ENCODE measurements around the gene ATP5F1A.

The ATP5F1A gene

DNA sequence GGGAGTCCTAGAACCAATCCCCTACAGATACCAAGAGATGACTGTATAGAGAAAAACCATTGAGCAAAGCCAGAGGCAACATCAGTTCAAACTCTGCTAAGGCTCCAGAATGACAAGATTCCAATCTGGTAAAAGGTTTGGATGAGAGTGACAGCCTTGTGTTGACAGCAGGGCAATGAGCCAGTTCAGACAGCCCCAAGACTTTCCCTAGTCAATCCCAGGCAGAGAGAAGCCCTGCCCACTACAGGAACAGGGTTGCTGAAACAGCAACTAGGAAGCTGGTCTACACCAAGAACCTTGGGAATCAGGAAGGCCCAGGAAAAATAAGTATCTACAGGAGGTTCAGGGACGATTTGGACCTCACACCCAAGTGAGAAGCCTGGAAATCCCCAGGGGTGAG is 29.3 kb downstream of the ATP5F1A start:
- H3K4me3 ChIP-seq (ENCODE audit: low read depth, low read length) = no peak overlapping the region
- TF ChIP-seq, protein P1, sequence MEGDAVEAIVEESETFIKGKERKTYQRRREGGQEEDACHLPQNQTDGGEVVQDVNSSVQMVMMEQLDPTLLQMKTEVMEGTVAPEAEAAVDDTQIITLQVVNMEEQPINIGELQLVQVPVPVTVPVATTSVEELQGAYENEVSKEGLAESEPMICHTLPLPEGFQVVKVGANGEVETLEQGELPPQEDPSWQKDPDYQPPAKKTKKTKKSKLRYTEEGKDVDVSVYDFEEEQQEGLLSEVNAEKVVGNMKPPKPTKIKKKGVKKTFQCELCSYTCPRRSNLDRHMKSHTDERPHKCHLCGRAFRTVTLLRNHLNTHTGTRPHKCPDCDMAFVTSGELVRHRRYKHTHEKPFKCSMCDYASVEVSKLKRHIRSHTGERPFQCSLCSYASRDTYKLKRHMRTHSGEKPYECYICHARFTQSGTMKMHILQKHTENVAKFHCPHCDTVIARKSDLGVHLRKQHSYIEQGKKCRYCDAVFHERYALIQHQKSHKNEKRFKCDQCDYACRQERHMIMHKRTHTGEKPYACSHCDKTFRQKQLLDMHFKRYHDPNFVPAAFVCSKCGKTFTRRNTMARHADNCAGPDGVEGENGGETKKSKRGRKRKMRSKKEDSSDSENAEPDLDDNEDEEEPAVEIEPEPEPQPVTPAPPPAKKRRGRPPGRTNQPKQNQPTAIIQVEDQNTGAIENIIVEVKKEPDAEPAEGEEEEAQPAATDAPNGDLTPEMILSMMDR (IDR thresholded peaks at IDR 0.05; ENCODE audit: borderline replicate concordance, insufficient read depth, low read depth, low read length) = no peak

DNA sequence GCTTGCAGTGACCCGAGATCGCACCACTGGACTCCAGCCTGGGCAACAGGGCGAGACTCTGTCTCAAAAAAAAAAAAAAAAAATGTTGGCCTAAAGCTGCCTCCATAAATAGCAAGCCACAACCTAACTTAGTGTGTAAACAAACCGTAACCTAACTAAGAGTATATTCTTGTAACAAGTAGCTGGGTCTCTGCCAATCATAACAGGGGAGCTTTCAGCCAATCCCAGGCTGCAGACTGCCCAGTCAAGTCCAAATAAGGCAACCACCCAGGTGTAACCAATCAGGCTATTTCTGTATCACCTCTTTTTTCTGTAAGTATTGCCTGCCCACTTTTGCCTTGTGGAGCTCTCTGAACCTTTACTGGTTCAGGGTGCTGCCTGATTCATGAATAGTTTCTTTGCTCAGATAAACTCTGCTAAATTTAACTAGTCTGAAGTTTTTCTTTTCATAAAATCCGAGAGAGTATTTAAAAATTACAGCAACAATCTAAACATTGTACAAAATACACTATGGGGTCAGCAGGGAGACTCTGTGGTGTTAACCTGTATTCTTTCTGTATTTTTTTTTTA is 30.6 kb downstream of the ATP5F1A start:
- TF ChIP-seq, protein P1 (IDR thresholded peaks at IDR 0.05; ENCODE audit: borderline replicate concordance, insufficient read depth, low read depth, low read length) = no peak
- H3K4me3 ChIP-seq (ENCODE audit: low read depth, low read length) = no peak overlapping the region

DNA sequence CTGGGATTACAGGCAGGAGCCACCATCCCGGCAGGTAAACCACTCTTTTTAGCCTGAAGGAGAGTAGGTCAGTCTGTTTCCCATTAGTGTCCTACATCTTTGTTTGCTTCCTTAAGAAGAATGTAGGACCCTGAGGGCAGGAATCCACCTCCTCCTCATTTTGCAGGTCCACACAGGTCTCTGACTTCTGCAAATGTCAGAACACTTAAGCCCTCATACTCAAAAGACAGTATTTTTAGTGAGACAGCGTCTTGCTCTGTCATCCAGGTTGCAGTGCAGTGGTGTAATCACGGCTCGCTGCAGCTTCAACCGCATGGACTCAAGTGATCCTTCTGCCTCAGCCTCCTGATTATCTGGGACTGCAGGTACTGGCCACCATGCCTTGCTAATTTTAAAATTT is 35.3 kb downstream of the ATP5F1A start:
- TF ChIP-seq, protein P1 (IDR thresholded peaks at IDR 0.05; ENCODE audit: borderline replicate concordance, insufficient read depth, low read depth, low read length) = no peak
- no peak overlapping the region for H3K4me3 ChIP-seq (ENCODE audit: low read depth, low read length)

DNA sequence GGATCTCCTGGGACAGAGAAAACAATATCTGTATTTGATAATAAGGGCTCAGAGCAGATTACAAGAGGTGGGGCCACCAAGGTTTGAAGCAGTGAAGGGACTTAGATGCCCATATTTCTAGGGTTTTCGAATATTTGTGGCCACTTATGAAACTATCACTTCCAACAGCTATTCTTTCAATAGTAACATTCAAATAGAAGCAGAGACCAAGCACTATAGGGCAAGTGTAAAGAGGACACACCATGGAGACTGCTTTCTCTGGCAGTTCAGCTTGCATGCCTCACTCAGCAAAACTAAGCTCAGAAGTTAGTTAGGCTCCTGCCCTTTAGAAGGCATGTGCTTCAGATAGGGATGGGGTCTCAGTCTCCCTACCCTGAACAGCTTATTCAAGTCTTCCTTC is 36.3 kb downstream of the ATP5F1A start:
- TF ChIP-seq, protein P1 (IDR thresholded peaks at IDR 0.05; ENCODE audit: borderline replicate concordance, insufficient read depth, low read depth, low read length) = no peak
- no peak overlapping the region for H3K4me3 ChIP-seq (ENCODE audit: low read depth, low read length)

DNA sequence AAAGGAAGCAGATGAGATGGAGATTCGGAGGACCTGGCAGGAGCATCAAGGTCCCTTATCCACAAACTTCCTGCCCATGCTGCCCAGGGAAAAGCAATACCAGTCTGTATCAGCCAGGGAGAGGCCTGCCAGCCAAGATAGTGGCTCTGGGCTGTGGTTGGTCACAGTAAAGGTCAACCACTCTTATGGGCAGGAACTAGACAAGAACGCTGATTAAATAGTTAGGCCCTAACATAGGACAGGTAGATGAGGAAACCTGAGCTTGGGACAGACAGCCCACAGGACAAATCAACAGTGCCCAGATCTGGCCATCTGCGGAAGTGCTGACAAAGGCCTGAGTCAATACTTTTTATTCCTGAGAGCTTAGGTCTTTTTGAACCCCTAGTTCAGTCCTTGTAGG is 36.7 kb downstream of the ATP5F1A start:
- TF ChIP-seq, protein P1 (IDR thresholded peaks at IDR 0.05; ENCODE audit: borderline replicate concordance, insufficient read depth, low read depth, low read length) = no peak

DNA sequence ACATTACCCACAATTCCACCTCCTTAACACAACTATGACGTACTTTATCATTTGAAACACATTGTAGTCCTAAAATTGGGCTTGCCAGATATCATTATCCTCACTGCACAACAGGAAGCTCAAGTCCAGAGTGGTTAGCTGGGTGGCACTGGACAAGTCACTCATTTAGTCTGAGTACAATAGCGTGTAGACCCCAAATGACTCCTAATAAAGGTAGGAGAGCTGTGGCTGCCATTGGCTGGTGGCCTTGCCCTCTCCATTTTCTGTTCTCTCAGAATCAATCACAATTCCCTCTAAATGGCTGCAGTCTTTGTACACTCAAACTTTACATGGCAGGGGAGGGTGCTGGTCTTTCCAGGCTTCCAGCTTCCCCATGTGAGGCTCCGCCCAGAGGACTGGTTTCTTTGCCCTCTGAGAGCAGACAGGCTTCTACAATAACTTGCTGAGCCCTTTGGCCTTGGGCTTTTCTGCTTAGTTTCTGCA is 37.7 kb downstream of the ATP5F1A start:
- H3K4me3 ChIP-seq (ENCODE audit: low read depth, low read length) = no peak overlapping the region
- TF ChIP-seq, protein P1 (IDR thresholded peaks at IDR 0.05; ENCODE audit: borderline replicate concordance, insufficient read depth, low read depth, low read length) = no peak

More for the DNA sequence above, 36.7 kb downstream of the ATP5F1A start:
- H3K4me3 ChIP-seq (ENCODE audit: low read depth, low read length) = no peak overlapping the region

DNA sequence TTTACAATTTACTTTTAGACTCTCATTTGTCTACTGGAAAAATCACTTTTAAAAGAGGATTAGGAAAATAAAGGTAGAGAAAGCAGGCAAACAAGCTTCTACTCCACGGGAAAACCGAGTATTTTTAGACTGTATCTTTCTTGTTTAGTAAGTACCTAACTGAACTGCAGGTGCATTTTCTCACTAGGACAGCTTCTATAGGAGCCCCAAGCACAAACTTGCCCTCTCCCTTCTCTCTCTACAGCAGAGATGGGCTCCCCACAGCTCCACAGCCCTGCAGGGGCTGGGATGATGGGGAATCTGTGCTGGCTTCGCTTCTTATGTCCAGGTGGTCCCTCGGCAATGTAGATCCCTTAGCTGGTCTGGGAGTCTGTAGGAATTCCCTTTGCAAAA is 42.3 kb downstream of the ATP5F1A start:
- H3K4me3 ChIP-seq (ENCODE audit: low read depth, low read length) = no peak overlapping the region
- TF ChIP-seq, protein P1 (IDR thresholded peaks at IDR 0.05; ENCODE audit: borderline replicate concordance, insufficient read depth, low read depth, low read length) = no peak
